Measurements from ENCODE around the gene SLAMF9.

SLAMF9 gene

GRCh38 chr1:159983681-159984080, 29.6 kb upstream of the SLAMF9 start:
- Histone ChIP-seq H3K4me2 (ENCODE audit: low read length) (no peak overlapping the region), H3K9me3 (ENCODE audit: control insufficient read depth, insufficient read depth, low read length) (no peaks in the 10 kb centered on the region)

GRCh38 chr1:159982280-159982679, 28.2 kb upstream of the SLAMF9 start:
- H3K4me2 ChIP-seq (ENCODE audit: low read length): no peak overlapping the region
- no peaks in the 10 kb centered on the region for H3K9me2 ChIP-seq (replicated peaks; ENCODE audit: control insufficient read depth, low read length)
- H3K9me3 ChIP-seq (ENCODE audit: control insufficient read depth, insufficient read depth, low read length): no peaks in the 10 kb centered on the region
- no peaks in the 10 kb centered on the region for H3F3A ChIP-seq (ENCODE audit: control insufficient read depth, insufficient read depth)
- no peaks in the 10 kb centered on the region for H3K4me1 ChIP-seq (ENCODE audit: control insufficient read depth, low read length)
- H3K36me3 ChIP-seq (ENCODE audit: control insufficient read depth, low read length): no peaks in the 10 kb centered on the region
- peaks cover 40% of the 10 kb centered on the region for H3K27me3 ChIP-seq (ENCODE audit: control insufficient read depth, low read length)
- H4K20me1 ChIP-seq (ENCODE audit: control insufficient read depth, insufficient read depth, low read depth, low read length): no peaks in the 10 kb centered on the region
- no peaks in the 10 kb centered on the region for H3K79me2 ChIP-seq (ENCODE audit: control insufficient read depth, low read length)
- H3K4me3 ChIP-seq (ENCODE audit: low read length): no peak overlapping the region
- H3K27ac ChIP-seq (ENCODE audit: low read depth, low read length): no peak overlapping the region
- TF ChIP-seq EZH2phosphoT487 (IDR thresholded peaks at IDR 0.05; ENCODE audit: borderline replicate concordance, low read length): no peak
- no peak for TF ChIP-seq CTCF (IDR thresholded peaks at IDR 0.05; ENCODE audit: low read depth, low read length, poor library complexity, severe bottlenecking)

More at GRCh38 chr1:159983681-159984080, 29.6 kb upstream of the SLAMF9 start:
- Histone ChIP-seq H3K79me2 (ENCODE audit: control insufficient read depth, low read length) (no peaks in the 10 kb centered on the region), H3K27me3 (ENCODE audit: control insufficient read depth, low read length) (peaks cover 39% of the 10 kb centered on the region), H3K4me1 (ENCODE audit: control insufficient read depth, low read length) (no peaks in the 10 kb centered on the region), H3K27ac (ENCODE audit: low read depth, low read length) (no peak overlapping the region), H4K20me1 (ENCODE audit: control insufficient read depth, insufficient read depth, low read depth, low read length) (no peaks in the 10 kb centered on the region), H3K36me3 (ENCODE audit: control insufficient read depth, low read length) (no peaks in the 10 kb centered on the region), H3K9me2 (replicated peaks; ENCODE audit: control insufficient read depth, low read length) (no peaks in the 10 kb centered on the region), H3F3A (ENCODE audit: control insufficient read depth, insufficient read depth) (no peaks in the 10 kb centered on the region), H3K4me3 (ENCODE audit: low read length) (no peak overlapping the region)
- TF ChIP-seq CTCF (IDR thresholded peaks at IDR 0.05; ENCODE audit: low read depth, low read length, poor library complexity, severe bottlenecking) (no peak), EZH2phosphoT487 (IDR thresholded peaks at IDR 0.05; ENCODE audit: borderline replicate concordance, low read length) (no peak)

GRCh38 chr1:159981351-159982055, 27.5 kb upstream of the SLAMF9 start:
- H3F3A ChIP-seq (ENCODE audit: control insufficient read depth, insufficient read depth): no peaks in the 10 kb centered on the region

More at GRCh38 chr1:159981351-159982055, 27.5 kb upstream of the SLAMF9 start:
- no peaks in the 10 kb centered on the region for H3K9me3 ChIP-seq (ENCODE audit: control insufficient read depth, insufficient read depth, low read length)
- H4K20me1 ChIP-seq (ENCODE audit: control insufficient read depth, insufficient read depth, low read depth, low read length): no peaks in the 10 kb centered on the region
- TF ChIP-seq EZH2phosphoT487 (IDR thresholded peaks at IDR 0.05; ENCODE audit: borderline replicate concordance, low read length): no peak
- TF ChIP-seq CTCF (IDR thresholded peaks at IDR 0.05; ENCODE audit: low read depth, low read length, poor library complexity, severe bottlenecking): no peak
- H3K79me2 ChIP-seq (ENCODE audit: control insufficient read depth, low read length): no peaks in the 10 kb centered on the region
- H3K4me3 ChIP-seq (ENCODE audit: low read length): no peak overlapping the region
- H3K36me3 ChIP-seq (ENCODE audit: control insufficient read depth, low read length): no peaks in the 10 kb centered on the region
- H3K4me2 ChIP-seq (ENCODE audit: low read length): no peak overlapping the region
- no peaks in the 10 kb centered on the region for H3K9me2 ChIP-seq (replicated peaks; ENCODE audit: control insufficient read depth, low read length)
- no peaks in the 10 kb centered on the region for H3K4me1 ChIP-seq (ENCODE audit: control insufficient read depth, low read length)
- peaks cover 39% of the 10 kb centered on the region for H3K27me3 ChIP-seq (ENCODE audit: control insufficient read depth, low read length)
- no peak overlapping the region for H3K27ac ChIP-seq (ENCODE audit: low read depth, low read length)

All from DOHH2 (cell line).